HG03342 (cell line): ENCODE measurements around the gene PARD3.
"Not testable (repeated sequence)": the region's sequence is repeated elsewhere in the genome, so short reads cannot be mapped to it uniquely, and the experiment has no call there.

Source experiments
- ATAC-seq: cut with Tn5 transposase; IDR thresholded peaks from one replicate; pipeline ENCODE4 v1.9.1; 2021; ENCODE audit warnings: mild to moderate bottlenecking, moderate library complexity; ENCODE audit not compliant: unreplicated experiment

Gene PARD3

DNA sequence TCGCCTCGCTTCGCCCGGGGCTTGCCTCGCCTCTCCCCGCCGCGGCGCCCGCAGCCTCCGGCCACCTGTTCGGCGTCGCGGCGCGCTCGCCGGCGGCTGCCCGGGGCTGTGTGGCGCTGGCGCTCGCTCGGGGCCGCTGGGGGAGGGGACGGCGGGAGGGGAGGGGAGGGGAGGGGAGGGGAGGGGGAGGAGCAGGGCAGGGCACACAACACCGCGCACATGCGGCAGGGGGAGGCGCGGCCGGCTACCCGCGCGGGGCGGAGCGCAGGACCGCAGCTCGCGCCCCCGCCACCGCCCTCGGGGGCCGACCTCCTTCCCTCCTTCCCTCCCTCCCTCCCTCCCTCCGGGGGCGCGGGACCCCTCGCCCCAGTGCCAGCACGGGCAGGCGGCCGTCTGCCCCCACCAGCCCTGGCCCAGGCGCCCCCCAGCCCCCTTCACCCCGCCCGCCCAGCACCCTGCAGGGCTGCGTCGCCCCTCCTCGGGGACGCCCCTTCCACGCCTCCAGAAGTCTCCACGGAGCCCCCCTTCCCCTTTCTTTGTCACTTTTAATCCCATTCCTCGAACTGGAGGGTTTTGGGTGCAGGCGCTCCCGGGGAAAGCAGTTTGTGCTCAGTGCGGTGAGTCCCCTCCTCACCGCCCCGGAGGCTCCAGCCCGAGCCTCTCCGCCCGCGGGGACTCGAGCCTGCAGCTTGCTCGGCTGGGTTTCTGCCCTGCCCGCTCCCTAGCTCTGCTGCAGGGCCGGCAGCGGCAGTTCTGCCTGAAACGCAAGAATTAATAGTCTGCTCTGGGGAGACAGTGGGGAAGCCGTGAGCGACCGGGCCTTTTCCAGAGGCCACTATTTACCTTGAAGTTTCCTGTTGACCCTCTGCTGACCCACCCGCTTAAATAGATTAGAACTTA lies at the start of gene PARD3:
TSS of gene PARD3 (minus strand) at position 112 of the 900 bp plus-strand sequence. CDS start 301 bp downstream, outside the sequence.
- ATAC-seq: no peak

DNA sequence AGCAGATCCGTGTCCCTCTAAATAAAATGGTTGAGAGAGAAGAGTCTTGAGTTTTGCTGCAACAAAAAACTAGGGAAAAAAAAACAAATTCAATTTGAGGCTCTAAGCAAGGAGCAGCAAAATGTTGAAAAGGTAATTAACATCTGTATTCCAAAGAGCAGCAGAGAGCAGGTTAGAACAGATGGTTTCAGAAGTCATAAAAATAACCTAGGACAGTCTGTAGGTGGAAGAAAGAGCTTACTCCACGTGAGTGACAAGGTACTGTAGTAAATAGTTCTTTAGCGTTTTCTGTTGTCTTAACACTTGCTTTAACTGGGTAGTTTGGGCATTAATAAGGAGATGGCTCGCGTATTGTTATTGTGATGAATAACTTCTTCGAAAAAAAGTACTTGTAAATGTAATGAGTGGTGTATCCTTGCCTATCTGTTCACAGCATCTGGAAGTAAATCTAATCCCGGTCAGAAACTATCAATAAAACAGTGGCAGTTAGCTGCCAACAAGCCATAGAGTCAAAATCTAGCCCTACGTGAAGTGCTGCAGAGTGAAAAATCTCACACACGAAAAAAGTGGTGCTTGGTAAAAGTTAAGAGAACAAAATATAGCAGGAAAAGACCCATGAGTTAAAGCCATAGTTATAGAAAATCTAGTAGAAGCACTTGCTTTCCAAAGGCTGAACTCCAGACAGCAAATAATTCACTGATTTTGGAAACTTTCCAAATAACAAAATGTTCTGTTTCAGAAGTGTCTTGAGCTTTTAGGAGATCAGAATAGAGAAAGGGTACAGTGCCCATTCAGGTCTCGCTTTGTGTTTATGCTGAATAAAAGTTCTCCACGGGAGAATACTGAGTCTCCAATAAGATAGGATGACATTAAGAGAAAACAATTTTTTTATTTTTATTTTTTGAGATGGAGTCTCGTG lies 49.3 kb upstream of the PARD3 start:
- ATAC-seq: no peak

GRCh38 chr10:34862892-34863291 lies 47.8 kb upstream of the PARD3 start:
- no peak for ATAC-seq

DNA sequence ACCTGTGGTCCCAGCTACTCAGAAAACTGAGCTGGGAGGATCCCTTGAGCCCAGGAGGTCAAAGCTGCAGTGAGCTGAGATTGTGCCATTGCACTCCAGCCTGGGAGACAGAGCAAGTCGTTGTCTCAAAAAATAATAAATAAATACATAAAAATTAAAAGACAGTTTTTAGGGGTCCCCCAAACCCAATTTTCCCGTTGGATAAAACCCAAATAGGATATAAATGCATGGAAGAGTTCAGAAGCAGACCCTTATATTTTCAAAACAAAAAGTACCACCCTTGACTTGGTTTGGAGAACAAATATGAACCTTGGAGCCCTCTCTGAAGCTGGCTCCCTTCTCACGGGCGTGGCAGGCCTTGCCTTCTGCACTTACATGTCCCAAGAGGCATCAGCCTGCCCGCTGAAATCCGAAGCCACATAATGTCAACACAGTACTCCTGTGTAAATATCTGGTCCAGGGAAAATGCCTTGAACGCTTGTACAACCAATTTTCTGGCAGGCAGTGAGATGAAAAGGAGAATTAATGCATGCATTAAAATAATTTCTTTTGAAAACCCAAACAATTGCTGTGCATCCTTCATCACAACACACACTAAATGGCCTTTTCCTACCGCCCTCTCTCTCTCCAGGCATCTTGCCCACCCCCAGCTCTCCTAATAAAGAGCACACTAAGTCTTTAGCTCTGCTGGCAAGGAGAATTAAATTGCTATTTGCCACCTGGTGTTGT lies 46.4 kb upstream of the PARD3 start:
- ATAC-seq: no peak

GRCh38 chr10:34859170-34859569 lies 44.1 kb upstream of the PARD3 start:
- no peak for ATAC-seq

DNA sequence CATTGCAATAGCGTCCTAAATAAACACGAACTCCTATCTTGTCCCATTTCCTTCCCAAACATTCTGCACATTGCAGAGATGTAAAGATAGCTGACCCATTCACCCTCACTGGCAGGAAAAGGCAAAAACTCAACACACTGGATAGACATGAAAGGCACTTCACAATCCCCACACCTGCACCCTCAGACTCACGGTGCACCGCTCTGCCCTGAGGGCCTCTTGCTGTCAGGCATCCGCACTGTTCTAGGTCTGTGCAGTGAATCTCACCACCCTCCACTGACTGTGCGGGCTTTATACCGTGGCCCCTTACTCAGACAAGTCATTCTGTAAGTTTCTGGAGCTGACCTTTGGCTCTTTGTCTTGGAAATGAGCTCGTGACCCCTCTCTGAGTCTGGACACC lies 42.9 kb upstream of the PARD3 start:
- no peak for ATAC-seq

DNA sequence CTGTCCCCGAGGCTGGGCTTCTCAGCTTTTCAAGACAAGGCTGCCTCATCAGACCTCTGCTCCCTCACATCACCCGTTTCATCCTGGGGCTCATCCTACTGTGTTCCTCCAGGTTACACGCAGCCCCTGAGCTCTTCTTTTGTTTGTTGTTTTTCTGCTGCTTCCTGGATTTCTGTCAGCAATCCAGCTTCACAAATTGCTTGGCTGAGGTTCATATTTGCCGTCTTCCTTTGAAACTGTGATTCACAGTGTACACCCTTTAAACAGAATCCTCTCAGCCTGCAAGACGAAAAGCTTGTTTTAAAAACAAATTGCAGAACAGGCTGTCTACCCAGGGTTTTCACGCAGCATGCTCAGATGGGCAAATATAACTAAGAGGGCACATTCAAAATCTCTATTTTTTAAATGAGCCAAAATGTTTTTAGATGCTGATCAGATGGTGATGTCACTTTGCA lies 39.1 kb upstream of the PARD3 start:
- no peak for ATAC-seq

DNA sequence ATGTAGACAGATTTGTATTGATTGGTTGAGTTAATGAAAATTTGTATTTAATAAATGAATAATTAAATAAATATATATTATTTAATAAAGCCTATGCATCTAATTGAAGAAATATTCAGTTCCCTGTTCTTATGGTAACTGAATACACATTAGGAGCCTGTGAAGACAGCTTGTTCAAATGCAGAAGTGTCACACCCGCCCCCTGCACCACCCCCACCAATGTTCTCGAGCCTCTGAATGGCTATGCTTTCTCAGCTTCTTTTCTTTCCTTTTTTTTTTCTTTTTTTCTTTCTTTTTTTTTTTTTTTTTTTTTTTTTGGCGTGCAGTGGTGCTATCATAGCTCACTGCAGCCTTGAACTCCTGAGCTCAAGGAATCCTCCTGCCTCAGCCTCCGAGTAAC lies 38.3 kb upstream of the PARD3 start:
- ATAC-seq: no peak

- ATAC-seq: no peak
Measured at GRCh38 chr10:34850558-34850957, 35.5 kb upstream of the PARD3 start.

DNA sequence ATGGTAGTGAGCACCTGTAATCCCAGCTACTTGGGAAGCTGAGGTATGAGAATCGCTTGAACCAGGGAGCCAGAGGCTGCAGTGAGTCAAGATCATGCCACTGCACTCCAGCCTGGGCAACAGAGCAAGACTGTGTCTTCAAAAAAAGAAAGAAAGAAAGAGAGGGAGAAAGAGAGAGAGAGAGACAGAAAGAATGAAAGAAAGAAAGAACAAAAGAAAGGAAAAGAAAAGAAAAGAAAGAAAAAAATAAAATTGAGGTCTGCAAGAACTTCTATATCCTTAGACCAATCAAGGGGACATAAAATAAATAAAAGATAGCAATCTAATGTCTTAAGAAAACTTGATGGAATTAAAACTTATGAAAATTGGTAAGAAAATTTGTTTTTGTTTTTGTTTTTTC lies 34.9 kb upstream of the PARD3 start:
- ATAC-seq: no peak

GRCh38 chr10:34845070-34845469 lies 30.0 kb upstream of the PARD3 start:
- no peak for ATAC-seq

DNA sequence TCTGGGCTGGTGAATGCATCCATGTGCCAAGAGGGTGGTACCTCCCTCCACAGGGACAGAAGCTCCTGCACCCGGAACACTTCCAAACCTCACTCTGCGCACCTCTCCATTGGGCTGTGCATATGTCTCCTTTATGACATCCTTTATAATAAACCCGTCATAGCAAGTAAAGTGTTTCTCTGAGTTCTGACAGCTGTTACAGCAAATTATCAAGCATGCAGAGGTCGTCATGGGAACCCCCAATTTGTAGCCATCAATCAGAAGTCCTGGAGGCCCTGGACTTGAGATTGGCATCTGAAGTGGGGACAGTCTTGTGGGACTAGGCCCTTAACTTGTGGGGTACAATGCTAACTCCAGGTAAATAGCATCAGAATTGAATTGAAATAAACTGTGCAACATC lies 29.4 kb upstream of the PARD3 start:
- no peak for ATAC-seq

- not testable (repeated sequence) for ATAC-seq
Measured at GRCh38 chr10:34843470-34843869, 28.4 kb upstream of the PARD3 start.

DNA sequence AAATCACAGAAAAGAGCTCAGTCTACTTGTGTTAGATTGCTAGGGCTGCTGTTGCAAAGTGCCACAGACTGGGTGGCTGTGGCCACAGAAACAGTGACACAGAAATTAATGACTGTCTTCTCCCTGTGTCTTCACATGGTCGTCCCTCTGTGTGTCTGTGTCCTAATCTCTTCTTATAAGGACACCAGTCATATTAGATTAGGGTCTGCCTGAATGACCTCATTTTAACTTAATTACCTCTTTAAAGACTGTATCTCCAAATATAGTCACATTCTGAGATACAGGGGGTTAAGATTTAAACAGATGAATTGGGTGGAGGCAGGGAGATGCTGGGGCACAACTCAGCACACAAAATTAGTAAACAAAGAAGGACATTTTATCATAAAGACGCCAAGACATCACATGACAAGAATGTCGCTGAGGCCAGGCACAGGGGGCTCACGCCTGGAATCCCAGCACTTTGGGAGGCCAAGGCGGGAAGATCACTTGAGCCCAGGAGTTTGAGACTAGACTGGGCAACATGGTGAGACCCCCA lies 23.3 kb upstream of the PARD3 start:
- ATAC-seq: no peak

DNA sequence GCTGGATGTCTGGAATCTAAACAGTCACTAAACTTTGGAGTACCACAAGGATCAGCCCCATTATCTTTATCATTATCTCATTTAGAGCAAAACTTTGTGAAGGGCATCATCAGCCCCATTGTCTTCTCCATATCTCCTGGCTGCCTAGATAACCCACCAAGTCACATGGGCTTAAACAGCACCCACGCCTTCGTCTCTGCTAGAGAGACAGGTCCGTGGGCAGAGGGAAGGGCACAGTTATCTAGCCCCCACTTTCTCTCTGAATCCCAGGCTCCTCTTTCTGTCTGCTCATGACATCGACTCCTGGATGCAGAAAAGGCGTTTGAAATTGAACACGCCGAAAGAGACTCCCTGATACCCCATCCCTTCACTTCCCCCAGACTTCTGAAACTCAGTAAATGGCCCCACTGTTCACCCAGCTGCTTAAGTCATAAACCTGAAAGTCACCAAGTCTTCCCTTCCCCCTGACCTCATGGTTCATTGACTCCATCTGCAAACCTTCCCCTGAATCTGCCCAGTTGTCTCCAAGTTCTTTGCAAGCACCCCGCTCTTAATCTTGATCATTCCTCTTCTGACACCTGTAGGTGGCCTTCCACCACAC lies 20.9 kb upstream of the PARD3 start:
- ATAC-seq: peak; percentile 72

DNA sequence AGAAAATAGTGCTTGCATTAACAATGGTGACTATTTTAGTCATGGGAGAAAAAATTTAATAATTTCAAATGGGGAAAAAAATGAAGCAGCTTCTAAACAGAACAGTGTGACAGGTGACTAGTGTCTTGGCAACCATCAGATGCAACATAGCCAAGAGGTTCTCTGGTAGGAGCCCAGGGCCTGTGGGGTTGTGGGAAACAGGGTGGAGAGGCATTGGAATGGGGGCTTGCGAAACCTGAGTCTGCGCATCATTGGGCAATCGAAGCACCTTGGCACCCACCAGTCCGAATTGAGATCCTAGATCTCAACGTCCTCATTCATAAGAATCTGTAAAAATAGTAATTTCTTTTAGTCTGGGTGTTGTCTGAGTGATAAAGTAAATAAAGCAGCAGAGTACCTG lies 19.2 kb upstream of the PARD3 start:
- ATAC-seq: no peak

- no peak for ATAC-seq
Measured at GRCh38 chr10:34830217-34830822, 15.2 kb upstream of the PARD3 start.

DNA sequence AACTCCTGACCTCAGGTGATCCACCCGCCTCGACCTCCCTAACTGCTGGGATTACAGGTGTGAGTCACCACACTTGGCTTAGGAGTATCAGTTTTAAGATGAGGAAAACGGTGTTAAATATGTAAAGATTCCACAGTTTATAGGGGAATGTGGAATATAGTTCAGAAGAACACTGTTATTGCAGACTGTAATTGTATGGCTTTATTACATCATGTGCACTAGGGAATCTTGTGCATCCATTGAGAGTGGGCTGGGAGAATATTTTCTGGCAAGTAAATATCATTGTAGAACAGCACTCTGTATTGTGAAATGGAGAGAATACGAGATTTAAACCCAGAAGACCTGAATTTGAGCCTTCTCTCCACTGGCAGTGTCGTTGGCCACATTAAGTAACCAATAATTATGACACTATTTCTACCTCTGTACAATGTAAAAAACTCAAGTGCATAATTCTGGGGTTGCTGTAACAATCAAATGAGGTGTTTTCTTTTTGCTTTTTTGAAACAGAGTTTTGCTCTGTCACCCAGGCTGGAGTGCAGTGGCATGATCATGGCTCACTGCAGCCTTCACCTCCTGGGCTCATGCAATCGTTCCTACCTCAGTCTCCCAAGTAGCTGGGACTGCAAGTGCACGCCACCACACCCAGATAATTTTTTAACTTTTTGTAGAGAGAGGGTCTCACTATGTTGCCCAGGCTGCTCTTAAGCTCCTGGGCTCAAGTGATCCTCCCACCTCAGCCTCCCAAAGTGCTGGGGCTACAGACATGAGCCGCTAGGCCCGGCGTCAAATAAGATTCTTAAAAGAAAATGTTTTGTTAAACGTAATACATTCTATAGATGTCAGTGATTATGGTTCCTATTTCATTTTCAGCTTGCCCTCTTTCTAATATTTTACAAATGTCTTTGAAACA lies 12.0 kb upstream of the PARD3 start:
- no peak for ATAC-seq

GRCh38 chr10:34826221-34826620 lies 11.1 kb upstream of the PARD3 start:
- ATAC-seq: no peak
